Measurements from ENCODE around the gene FLII.

DNA sequence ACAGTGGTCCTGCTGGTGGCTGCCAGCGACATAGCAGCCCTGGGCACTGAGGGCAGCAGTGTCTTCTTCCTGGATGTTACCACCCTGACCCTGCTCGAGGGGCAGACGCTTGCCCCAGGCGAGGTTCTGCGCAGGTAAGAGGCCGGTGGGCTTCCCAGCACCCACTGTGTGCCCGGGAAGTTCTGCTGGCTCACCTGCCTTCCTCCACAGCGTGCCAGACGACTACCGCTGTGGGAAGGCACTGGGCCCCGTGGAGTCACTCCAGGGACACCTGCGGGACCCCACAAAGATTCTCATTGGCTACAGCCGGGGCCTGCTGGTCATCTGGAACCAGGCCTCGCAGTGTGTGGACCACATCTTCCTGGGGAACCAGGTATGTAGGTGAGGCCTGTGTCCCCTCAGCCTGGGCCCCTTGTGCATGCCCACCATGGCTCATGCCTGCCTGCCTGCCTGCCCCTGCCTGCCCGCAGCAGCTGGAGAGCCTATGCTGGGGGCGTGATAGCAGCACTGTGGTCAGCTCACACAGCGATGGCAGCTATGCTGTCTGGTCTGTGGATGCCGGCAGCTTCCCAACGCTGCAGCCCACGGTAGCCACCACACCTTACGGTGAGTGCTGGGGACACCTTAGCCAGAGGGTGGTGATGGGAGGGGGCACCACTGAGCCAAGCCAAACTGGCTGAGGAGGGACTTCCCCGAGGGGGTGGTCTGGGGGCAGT is 24.6 kb downstream of the FLII start:
- TF ChIP-seq, protein P1, sequence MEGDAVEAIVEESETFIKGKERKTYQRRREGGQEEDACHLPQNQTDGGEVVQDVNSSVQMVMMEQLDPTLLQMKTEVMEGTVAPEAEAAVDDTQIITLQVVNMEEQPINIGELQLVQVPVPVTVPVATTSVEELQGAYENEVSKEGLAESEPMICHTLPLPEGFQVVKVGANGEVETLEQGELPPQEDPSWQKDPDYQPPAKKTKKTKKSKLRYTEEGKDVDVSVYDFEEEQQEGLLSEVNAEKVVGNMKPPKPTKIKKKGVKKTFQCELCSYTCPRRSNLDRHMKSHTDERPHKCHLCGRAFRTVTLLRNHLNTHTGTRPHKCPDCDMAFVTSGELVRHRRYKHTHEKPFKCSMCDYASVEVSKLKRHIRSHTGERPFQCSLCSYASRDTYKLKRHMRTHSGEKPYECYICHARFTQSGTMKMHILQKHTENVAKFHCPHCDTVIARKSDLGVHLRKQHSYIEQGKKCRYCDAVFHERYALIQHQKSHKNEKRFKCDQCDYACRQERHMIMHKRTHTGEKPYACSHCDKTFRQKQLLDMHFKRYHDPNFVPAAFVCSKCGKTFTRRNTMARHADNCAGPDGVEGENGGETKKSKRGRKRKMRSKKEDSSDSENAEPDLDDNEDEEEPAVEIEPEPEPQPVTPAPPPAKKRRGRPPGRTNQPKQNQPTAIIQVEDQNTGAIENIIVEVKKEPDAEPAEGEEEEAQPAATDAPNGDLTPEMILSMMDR (conservative IDR thresholded peaks at IDR 0.05; ENCODE audit: low read depth in 2 of 2), result no peak
- no peak for TF ChIP-seq EZH2 (IDR thresholded peaks at IDR 0.05; ENCODE audit: low read depth, unreplicated experiment)
- TF ChIP-seq POLR2AphosphoS5 (IDR thresholded peaks at IDR 0.05; ENCODE audit: low read depth), result no peak
- TF ChIP-seq, protein P2, sequence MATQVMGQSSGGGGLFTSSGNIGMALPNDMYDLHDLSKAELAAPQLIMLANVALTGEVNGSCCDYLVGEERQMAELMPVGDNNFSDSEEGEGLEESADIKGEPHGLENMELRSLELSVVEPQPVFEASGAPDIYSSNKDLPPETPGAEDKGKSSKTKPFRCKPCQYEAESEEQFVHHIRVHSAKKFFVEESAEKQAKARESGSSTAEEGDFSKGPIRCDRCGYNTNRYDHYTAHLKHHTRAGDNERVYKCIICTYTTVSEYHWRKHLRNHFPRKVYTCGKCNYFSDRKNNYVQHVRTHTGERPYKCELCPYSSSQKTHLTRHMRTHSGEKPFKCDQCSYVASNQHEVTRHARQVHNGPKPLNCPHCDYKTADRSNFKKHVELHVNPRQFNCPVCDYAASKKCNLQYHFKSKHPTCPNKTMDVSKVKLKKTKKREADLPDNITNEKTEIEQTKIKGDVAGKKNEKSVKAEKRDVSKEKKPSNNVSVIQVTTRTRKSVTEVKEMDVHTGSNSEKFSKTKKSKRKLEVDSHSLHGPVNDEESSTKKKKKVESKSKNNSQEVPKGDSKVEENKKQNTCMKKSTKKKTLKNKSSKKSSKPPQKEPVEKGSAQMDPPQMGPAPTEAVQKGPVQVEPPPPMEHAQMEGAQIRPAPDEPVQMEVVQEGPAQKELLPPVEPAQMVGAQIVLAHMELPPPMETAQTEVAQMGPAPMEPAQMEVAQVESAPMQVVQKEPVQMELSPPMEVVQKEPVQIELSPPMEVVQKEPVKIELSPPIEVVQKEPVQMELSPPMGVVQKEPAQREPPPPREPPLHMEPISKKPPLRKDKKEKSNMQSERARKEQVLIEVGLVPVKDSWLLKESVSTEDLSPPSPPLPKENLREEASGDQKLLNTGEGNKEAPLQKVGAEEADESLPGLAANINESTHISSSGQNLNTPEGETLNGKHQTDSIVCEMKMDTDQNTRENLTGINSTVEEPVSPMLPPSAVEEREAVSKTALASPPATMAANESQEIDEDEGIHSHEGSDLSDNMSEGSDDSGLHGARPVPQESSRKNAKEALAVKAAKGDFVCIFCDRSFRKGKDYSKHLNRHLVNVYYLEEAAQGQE (IDR thresholded peaks at IDR 0.05; ENCODE audit: unreplicated experiment), result no peak
- no peak for TF ChIP-seq EZH2phosphoT487 (IDR thresholded peaks at IDR 0.05; ENCODE audit: unreplicated experiment)
- no peak for TF ChIP-seq JUNB (IDR thresholded peaks at IDR 0.05; ENCODE audit: unreplicated experiment)
- no peak for TF ChIP-seq ZNF331 (CRISPR knock-in tag; IDR thresholded peaks at IDR 0.05; ENCODE audit: low read depth)
- no peak for TF ChIP-seq NANOG (IDR thresholded peaks at IDR 0.05; ENCODE audit: borderline replicate concordance)
- no peak for TF ChIP-seq CREB1 (CRISPR knock-in tag; IDR thresholded peaks at IDR 0.05; ENCODE audit: low read depth)
- no peak for TF ChIP-seq STAT1 (IDR thresholded peaks at IDR 0.05; ENCODE audit: unreplicated experiment)
